ENCODE measurements around the gene KIAA0825.
A peak's percentile ranks its signal among the peaks of the same experiment; 100 is the strongest.

KIAA0825 gene

DNA sequence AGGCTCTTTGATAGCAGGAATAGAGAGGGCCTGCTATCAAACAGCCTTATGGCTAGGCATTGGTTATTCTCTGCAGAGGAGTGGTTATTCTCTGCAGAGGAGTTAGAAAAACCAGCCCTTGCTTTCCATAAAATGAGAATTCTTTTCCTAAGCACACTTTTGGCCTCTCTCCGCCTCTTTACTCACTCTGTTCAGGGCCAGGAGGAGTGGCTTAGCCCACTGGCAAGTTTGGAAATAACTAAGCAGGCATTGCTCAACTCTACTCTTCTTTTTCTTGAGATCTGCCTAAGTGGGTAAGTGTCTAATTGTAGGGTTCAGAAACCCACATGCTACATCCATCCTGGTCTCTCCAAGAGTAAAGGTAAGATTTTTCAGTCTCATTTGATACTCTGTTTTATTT is 341.7 kb downstream of the KIAA0825 start:
- TF ChIP-seq, protein P1, sequence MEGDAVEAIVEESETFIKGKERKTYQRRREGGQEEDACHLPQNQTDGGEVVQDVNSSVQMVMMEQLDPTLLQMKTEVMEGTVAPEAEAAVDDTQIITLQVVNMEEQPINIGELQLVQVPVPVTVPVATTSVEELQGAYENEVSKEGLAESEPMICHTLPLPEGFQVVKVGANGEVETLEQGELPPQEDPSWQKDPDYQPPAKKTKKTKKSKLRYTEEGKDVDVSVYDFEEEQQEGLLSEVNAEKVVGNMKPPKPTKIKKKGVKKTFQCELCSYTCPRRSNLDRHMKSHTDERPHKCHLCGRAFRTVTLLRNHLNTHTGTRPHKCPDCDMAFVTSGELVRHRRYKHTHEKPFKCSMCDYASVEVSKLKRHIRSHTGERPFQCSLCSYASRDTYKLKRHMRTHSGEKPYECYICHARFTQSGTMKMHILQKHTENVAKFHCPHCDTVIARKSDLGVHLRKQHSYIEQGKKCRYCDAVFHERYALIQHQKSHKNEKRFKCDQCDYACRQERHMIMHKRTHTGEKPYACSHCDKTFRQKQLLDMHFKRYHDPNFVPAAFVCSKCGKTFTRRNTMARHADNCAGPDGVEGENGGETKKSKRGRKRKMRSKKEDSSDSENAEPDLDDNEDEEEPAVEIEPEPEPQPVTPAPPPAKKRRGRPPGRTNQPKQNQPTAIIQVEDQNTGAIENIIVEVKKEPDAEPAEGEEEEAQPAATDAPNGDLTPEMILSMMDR (conservative IDR thresholded peaks at IDR 0.05; ENCODE audit: low read length) = no peak
- DNase-seq (ENCODE audit: low read depth) = peak; percentile 52
- H3K4me3 ChIP-seq (ENCODE audit: low read length) = no peak overlapping the region

DNA sequence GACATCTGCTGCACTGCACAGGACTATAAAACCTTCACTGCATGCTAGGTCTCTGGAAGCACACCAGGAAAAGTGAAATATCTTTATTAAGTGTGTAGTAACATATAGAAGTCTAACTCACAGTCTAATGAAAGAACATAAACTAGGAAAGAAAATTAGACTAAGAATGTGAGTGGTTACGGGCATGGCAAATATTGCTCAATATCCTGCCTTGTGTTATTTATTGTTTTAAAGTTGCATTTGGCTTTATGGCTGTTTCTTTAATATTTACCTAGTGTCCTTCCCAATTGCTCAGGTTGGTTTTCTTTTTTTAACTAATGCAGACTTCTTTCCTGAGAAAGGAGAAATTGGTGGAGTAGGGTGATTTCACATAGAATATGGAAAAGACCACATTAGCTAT is 342.4 kb downstream of the KIAA0825 start:
- TF ChIP-seq, protein P1 (conservative IDR thresholded peaks at IDR 0.05; ENCODE audit: low read length) = no peak
- no peak overlapping the region for H3K4me3 ChIP-seq (ENCODE audit: low read length)
- peak; percentile 13 for DNase-seq (ENCODE audit: low read depth)

DNA sequence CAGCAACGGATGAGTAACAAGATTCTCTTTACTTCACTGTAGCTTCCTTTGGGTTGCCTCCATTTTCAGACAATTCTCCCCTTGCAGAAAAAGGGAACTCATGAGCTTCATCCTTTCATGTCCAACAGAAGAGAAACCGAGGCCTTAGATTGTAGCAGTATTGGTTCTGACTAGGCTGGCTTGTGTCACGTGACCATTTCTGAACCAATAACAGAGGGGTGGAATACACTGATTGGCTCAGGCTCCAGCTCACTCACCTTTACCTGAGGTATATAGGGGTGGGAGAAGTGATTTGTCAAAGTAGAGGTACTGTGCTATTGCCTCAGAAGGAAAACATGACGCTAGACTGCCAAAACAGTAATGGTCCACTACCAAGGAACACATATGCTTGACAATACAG is 343.7 kb downstream of the KIAA0825 start:
- TF ChIP-seq, protein P1 (conservative IDR thresholded peaks at IDR 0.05; ENCODE audit: low read length) = no peak
- no peak for DNase-seq (ENCODE audit: low read depth)
- H3K4me3 ChIP-seq (ENCODE audit: low read length) = no peak overlapping the region

DNA sequence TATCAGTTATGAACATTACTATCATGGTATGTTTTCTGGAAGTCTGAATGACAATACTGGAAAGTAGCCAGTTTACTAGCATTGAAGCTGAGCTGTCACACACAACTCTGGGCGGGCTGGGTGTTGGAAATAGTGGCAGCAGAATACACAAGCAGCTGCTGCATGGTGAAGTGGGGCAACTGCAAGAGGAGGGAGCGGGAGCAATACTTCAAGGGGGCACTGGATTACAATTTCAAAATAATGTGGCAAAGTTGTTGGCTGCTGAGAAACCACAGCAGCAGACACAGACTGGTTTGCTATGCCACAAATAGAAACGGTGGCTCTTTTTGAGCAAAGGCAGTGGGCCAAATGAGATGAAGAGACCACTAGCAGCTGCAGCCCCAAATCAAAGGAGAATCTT is 350.2 kb downstream of the KIAA0825 start:
- H3K4me3 ChIP-seq (ENCODE audit: low read length) = no peak overlapping the region
- no peak for DNase-seq (ENCODE audit: low read depth)
- TF ChIP-seq, protein P1 (conservative IDR thresholded peaks at IDR 0.05; ENCODE audit: low read length) = no peak

DNA sequence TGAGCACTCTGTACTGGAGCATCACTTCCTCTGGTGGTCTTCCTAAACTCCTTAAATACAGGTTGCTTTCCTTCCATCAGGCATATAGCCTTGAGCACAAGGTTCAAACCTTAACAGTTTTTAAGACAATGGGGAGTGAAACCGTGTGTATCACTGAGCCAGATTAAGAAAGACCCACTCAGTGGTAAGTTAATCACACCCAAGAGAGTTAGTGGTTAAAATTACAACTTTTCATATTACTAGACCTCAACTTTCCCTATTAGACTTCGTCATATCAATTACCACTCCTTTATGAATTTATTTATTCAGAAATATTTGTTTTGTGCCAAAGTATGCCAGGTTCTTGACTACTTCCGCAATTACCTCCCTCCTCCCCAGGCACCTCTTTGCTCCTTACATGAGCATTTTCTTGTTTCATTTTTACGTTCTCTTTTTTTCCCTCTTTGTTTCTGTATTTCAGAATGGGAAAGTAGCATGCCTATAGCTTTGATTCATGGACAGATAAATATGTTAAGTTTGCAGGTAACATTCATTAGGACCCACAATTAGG is 351.0 kb downstream of the KIAA0825 start:
- DNase-seq (ENCODE audit: low read depth) = no peak
- no peak overlapping the region for H3K4me3 ChIP-seq (ENCODE audit: low read length)
- TF ChIP-seq, protein P1 (conservative IDR thresholded peaks at IDR 0.05; ENCODE audit: low read length) = no peak

DNA sequence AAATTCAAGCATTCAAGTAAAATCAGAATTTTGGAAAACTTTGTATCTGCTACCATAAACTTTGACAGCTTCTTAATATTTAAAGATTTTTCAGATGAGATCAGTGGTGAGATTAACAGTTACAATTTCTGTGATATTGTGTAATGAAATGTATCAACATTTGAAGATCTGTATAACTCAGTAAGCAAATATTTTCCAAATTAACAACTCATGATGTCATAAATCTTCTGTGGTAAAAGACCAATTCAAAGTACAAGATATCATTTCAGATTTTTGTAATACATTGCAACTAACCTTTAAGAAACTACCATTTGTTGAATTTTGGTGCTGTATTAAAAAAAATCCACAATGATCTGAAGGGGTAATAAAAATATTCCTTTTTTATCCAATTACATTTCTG is 352.2 kb downstream of the KIAA0825 start:
- DNase-seq (ENCODE audit: low read depth) = peak; percentile 30
- TF ChIP-seq, protein P1 (conservative IDR thresholded peaks at IDR 0.05; ENCODE audit: low read length) = no peak
- H3K4me3 ChIP-seq (ENCODE audit: low read length) = no peak overlapping the region

DNA sequence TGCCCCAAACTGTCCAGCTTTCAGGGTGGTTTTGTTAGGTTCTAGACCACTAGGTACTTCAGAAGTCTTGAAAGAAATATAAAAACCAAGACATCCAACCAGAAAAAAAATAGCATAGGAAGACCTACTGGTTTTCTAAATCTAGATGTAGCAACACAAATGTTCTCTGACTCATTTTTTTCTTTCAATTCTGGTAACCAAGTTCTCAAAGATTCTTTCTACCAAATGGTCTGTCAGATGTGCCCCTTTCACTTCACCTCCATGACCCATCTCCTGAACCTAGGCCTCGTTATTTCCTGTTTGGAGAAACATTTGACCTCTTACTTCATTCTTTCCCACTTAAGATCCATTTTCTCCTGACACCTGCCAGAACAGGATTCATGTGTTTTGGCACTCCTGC is 355.3 kb downstream of the KIAA0825 start:
- no peak for DNase-seq (ENCODE audit: low read depth)
- no peak overlapping the region for H3K4me3 ChIP-seq (ENCODE audit: low read length)
- TF ChIP-seq, protein P1 (conservative IDR thresholded peaks at IDR 0.05; ENCODE audit: low read length) = no peak
